Measurements from ENCODE around the gene RHPN2. TPM values are rescaled to one million over a fixed set of nuclear protein-coding genes. Genes with fewer than 3 reads are reported as not detected.

Gene RHPN2
- total and polyA plus RNA-seq, 2 of the 13 experiments (the other 11 are each of a cell fraction or from before 2014, with no cell fraction given): 20.3 to 48.0 TPM

GRCh38 chr19:33080761-33081681, 16.3 kb upstream of the RHPN2 start, which contains the start of gene GPATCH1:
GPATCH1 (plus strand) TSS chr19:33081181; CDS start chr19:33081194, 13 bp downstream.
- Histone ChIP-seq H3K79me2 (ENCODE audit: insufficient read depth, low read length) (peaks cover 17% of the 10 kb centered on the region), H3K9me3 (ENCODE audit: low read length) (no peaks in the 10 kb centered on the region), H3K4me3 (replicated peaks in 1 of 3; ENCODE audit: insufficient read depth in 1 of 3, low read depth in 2 of 3, low read length in 3 of 3) (peak within 1 kb of the TSS; percentile 90 to 100 (median 98)), H3K27me3 (ENCODE audit: control insufficient read depth in 1 of 2, insufficient read depth in 2 of 2, low read length in 2 of 2) (no peaks in the 10 kb centered on the region; a peak in 1 of 5 replicates), H3K4me1 (ENCODE audit: insufficient read depth, low read length) (peaks cover 46% of the 10 kb centered on the region), H3K9ac (ENCODE audit: insufficient read depth, low read depth, low read length) (peak within 1 kb of the TSS; percentile 88), H2AFZ (ENCODE audit: low read length) (no peak within 1 kb of the TSS), H3K36me3 (replicated peaks in 1 of 2; ENCODE audit: control insufficient read depth in 1 of 2, insufficient read depth in 2 of 2, low read length in 2 of 2) (no peaks in the 10 kb centered on the region), H4K20me1 (ENCODE audit: insufficient read depth, low read length) (no peaks in the 10 kb centered on the region), H3K4me2 (ENCODE audit: low read depth, low read length) (peak within 1 kb of the TSS; percentile 93), H3K27ac (ENCODE audit: extremely low read length, insufficient read depth, low read length) (peak within 1 kb of the TSS; percentile 67)
- CTCF ChIA-PET (ENCODE audit: low intra/inter-chr PET ratio, low total read pairs): no interaction called here
- in situ Hi-C loops (cut with HindIII; ENCODE audit: extremely low pct_ligation_motif_present, low pct_unique_long_range_greater_than_20kb): no loop called here
- intact Hi-C loops (cut with micrococcal nuclease; ENCODE audit: unreplicated experiment): loop anchor here (2.0 kb wide), 1 partner anchor 16 kb away; the partner anchor contains the start of gene RHPN2
- peak; percentile 90 for ATAC-seq
- WGBS (ENCODE audit: low lambda C conversion rate): 3% methylated on average over 41 of the region's 62 CpGs
- BruUV-seq (replicated peaks): TSS peak; percentile 74
- FAIRE-seq: no peak
- POLR2A ChIA-PET: interaction anchor here (1.2 to 1.6 kb wide), 5 partner anchors 16 to 44 kb away, joined by 3 to 9 read pairs (median 5); no protein-coding TSS in a partner anchor
- peak; percentile 73 for DNase-seq (ENCODE audit: low spot score)
- TF ChIP-seq DR1 (CRISPR knock-in tag; IDR thresholded peaks at IDR 0.05): peak; percentile 78; the same call in 1 of the 2 replicates
- TF ChIP-seq HMG20B (CRISPR knock-in tag; conservative IDR thresholded peaks at IDR 0.05): 0 out of 2 replicates have a peak, but pooled peaks have one; percentile 39
- TF ChIP-seq ZNF343 (CRISPR knock-in tag; IDR thresholded peaks at IDR 0.05): 0 out of 2 replicates have a peak, but pooled peaks have one; percentile 35
- TF ChIP-seq POLR2A (IDR thresholded peaks at IDR 0.05; ENCODE audit: insufficient read depth in 1 of 2, low read depth in 2 of 2, low read length in 2 of 2): peak; percentile 65 to 77
- TF ChIP-seq ZNF333 (CRISPR knock-in tag; IDR thresholded peaks at IDR 0.05; ENCODE audit: borderline replicate concordance): peak; percentile 37; the same call in 1 of the 2 replicates
- TF ChIP-seq NCOA2 (CRISPR knock-in tag; IDR thresholded peaks at IDR 0.05): 0 out of 2 replicates have a peak, but pooled peaks have one; percentile 21
- TF ChIP-seq KDM2A (CRISPR knock-in tag; IDR thresholded peaks at IDR 0.05; ENCODE audit: borderline replicate concordance, low read depth): peak; percentile 93
- TF ChIP-seq ZNF567 (CRISPR knock-in tag; IDR thresholded peaks at IDR 0.05; ENCODE audit: borderline replicate concordance): 0 out of 2 replicates have a peak, but pooled peaks have one; percentile 71
- TF ChIP-seq ZNF704 (CRISPR knock-in tag; IDR thresholded peaks at IDR 0.05; ENCODE audit: borderline replicate concordance): peak; percentile 69; the same call in 1 of the 2 replicates
- no peak for TF ChIP-seq MTA3 (CRISPR knock-in tag; IDR thresholded peaks at IDR 0.05)
- TF ChIP-seq ZNF224 (CRISPR knock-in tag; IDR thresholded peaks at IDR 0.05): 0 out of 2 replicates have a peak, but pooled peaks have one; percentile 53
- TF ChIP-seq HES4 (CRISPR knock-in tag; IDR thresholded peaks at IDR 0.05; ENCODE audit: borderline replicate concordance): no peak
- TF ChIP-seq SP1 (IDR thresholded peaks at IDR 0.05): no peak
- peak; percentile 98 for TF ChIP-seq SP1 (CRISPR knock-in tag; IDR thresholded peaks at IDR 0.05)
- TF ChIP-seq ZNF562 (CRISPR knock-in tag; IDR thresholded peaks at IDR 0.05; ENCODE audit: borderline replicate concordance): no peak
- TF ChIP-seq TARDBP (CRISPR knock-in tag; IDR thresholded peaks at IDR 0.05): peak; percentile 91
- TF ChIP-seq ZNF558 (CRISPR knock-in tag; IDR thresholded peaks at IDR 0.05; ENCODE audit: borderline replicate concordance): no peak; the same call in 1 of the 2 replicates
- peak; percentile 82; the same call in 1 of the 2 replicates for TF ChIP-seq ZNF598 (CRISPR knock-in tag; IDR thresholded peaks at IDR 0.05; ENCODE audit: borderline replicate concordance)
- 0 out of 2 replicates have a peak, but pooled peaks have one; percentile 34 for TF ChIP-seq ZBTB7B (CRISPR knock-in tag; IDR thresholded peaks at IDR 0.05)
- TF ChIP-seq, protein P1, sequence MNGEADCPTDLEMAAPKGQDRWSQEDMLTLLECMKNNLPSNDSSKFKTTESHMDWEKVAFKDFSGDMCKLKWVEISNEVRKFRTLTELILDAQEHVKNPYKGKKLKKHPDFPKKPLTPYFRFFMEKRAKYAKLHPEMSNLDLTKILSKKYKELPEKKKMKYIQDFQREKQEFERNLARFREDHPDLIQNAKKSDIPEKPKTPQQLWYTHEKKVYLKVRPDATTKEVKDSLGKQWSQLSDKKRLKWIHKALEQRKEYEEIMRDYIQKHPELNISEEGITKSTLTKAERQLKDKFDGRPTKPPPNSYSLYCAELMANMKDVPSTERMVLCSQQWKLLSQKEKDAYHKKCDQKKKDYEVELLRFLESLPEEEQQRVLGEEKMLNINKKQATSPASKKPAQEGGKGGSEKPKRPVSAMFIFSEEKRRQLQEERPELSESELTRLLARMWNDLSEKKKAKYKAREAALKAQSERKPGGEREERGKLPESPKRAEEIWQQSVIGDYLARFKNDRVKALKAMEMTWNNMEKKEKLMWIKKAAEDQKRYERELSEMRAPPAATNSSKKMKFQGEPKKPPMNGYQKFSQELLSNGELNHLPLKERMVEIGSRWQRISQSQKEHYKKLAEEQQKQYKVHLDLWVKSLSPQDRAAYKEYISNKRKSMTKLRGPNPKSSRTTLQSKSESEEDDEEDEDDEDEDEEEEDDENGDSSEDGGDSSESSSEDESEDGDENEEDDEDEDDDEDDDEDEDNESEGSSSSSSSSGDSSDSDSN (CRISPR knock-in tag; IDR thresholded peaks at IDR 0.05): peak; percentile 89
- TF ChIP-seq ZNF543 (CRISPR knock-in tag; IDR thresholded peaks at IDR 0.05): peak; percentile 91
- TF ChIP-seq ZNF124 (CRISPR knock-in tag; IDR thresholded peaks at IDR 0.05): peak; percentile 75; the same call in 1 of the 2 replicates

Measured in HepG2 (cell line).